ENCODE results near the gene HECTD3. TPM values are rescaled to one million over a fixed set of nuclear protein-coding genes. Genes with fewer than 3 reads are reported as not detected.

The HECTD3 gene
- total RNA-seq, 2 experiments from 2014 or later: 13.3 to 30.1 TPM

- Histone ChIP-seq H3K4me1 (ENCODE audit: insufficient read depth, low read length, poor library complexity, severe bottlenecking) (peaks cover 20% of the 10 kb centered on the region), H3K9me3 (ENCODE audit: low read length) (no peaks in the 10 kb centered on the region)
- TF ChIP-seq, protein P1, sequence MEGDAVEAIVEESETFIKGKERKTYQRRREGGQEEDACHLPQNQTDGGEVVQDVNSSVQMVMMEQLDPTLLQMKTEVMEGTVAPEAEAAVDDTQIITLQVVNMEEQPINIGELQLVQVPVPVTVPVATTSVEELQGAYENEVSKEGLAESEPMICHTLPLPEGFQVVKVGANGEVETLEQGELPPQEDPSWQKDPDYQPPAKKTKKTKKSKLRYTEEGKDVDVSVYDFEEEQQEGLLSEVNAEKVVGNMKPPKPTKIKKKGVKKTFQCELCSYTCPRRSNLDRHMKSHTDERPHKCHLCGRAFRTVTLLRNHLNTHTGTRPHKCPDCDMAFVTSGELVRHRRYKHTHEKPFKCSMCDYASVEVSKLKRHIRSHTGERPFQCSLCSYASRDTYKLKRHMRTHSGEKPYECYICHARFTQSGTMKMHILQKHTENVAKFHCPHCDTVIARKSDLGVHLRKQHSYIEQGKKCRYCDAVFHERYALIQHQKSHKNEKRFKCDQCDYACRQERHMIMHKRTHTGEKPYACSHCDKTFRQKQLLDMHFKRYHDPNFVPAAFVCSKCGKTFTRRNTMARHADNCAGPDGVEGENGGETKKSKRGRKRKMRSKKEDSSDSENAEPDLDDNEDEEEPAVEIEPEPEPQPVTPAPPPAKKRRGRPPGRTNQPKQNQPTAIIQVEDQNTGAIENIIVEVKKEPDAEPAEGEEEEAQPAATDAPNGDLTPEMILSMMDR (conservative IDR thresholded peaks at IDR 0.05; ENCODE audit: low read length): no peak
- TF ChIP-seq EZH2phosphoT487 (IDR thresholded peaks at IDR 0.05; ENCODE audit: borderline replicate concordance, low read depth, low read length): no peak
Observed at GRCh38 chr1:45012639-45013278, 1.6 kb upstream of the HECTD3 start.

GRCh38 chr1:45011837-45012638 lies 914 bp upstream of the HECTD3 start, which contains the start of gene UROD:
TSS of gene UROD (plus strand) at chr1:45012254. CDS start at chr1:45012266, 12 bp downstream.
- Histone ChIP-seq H2AFZ (ENCODE audit: low read length) (peak within 1 kb of the TSS; percentile 99), H3K36me3 (ENCODE audit: insufficient read depth, low read length) (peaks cover 13% of the 10 kb centered on the region; the same call in 1 of the 2 replicates), H3K4me3 (ENCODE audit: low read depth, low read length, poor library complexity, severe bottlenecking) (peak within 1 kb of the TSS; percentile 83), H3K79me2 (ENCODE audit: insufficient read depth, low read depth, low read length) (peaks cover 6% of the 10 kb centered on the region; the same call in 1 of the 2 replicates), H4K20me1 (ENCODE audit: insufficient read depth, low read length) (no peaks in the 10 kb centered on the region), H3K4me2 (ENCODE audit: low read length) (peak within 1 kb of the TSS; percentile 80), H3K9me2 (ENCODE audit: insufficient read depth, low read length) (no peaks in the 10 kb centered on the region), H3K27ac (ENCODE audit: low read depth, low read length, poor library complexity, severe bottlenecking) (peak within 1 kb of the TSS; percentile 49), H3K9me3 (ENCODE audit: low read length) (no peaks in the 10 kb centered on the region), H3K4me1 (ENCODE audit: insufficient read depth, low read length, poor library complexity, severe bottlenecking) (peaks cover 20% of the 10 kb centered on the region)
- DNase-seq (ENCODE audit: low spot score): peak; percentile 97
- intact Hi-C loops (cut with micrococcal nuclease; ENCODE audit: unreplicated experiment): loop anchor here (2.0 to 5.0 kb wide), 5 partner anchors 175 to 291 kb away; partner anchors contain the start of genes RNU5D-1 and ZSWIM5
- CTCF ChIA-PET (ENCODE audit: unreplicated experiment): interaction anchor here (0.6 to 1.6 kb wide), 5 partner anchors 219 to 481 kb away, joined by 3 to 16 read pairs (median 3); no protein-coding TSS in a partner anchor
- TSS peak; percentile 88 for BruUV-seq (replicated peaks)
- POLR2A ChIA-PET: interaction anchor here (0.6 to 2.5 kb wide), 20 partner anchors 9 to 488 kb away, joined by 3 to 24 read pairs (median 4); partner anchors contain the start of genes CCDC163, EIF2B3, MMACHC and PLK3
- TF ChIP-seq, protein P1 (conservative IDR thresholded peaks at IDR 0.05; ENCODE audit: low read length): no peak
- no peak for TF ChIP-seq EZH2phosphoT487 (IDR thresholded peaks at IDR 0.05; ENCODE audit: borderline replicate concordance, low read depth, low read length)

More at GRCh38 chr1:45012639-45013278, 1.6 kb upstream of the HECTD3 start:
- Histone ChIP-seq H3K79me2 (ENCODE audit: insufficient read depth, low read depth, low read length) (peaks cover 6% of the 10 kb centered on the region; the same call in 1 of the 2 replicates), H3K9me2 (ENCODE audit: insufficient read depth, low read length) (no peaks in the 10 kb centered on the region), H2AFZ (ENCODE audit: low read length) (peak overlapping the region; percentile 99; the same call in 1 of the 2 replicates), H3K27ac (ENCODE audit: low read depth, low read length, poor library complexity, severe bottlenecking) (no peak overlapping the region), H3K36me3 (ENCODE audit: insufficient read depth, low read length) (peaks cover 8% of the 10 kb centered on the region; the same call in 1 of the 2 replicates), H3K4me2 (ENCODE audit: low read length) (peak overlapping the region; percentile 80), H3K4me3 (ENCODE audit: low read depth, low read length, poor library complexity, severe bottlenecking) (peak overlapping the region; percentile 83), H4K20me1 (ENCODE audit: insufficient read depth, low read length) (no peaks in the 10 kb centered on the region)
- ChIA-PET POLR2A (interaction anchor here (0.6 to 2.5 kb wide), 15 partner anchors 10 to 487 kb away, joined by 3 to 24 read pairs (median 4); partner anchors contain the start of genes CCDC163, EIF2B3, MMACHC and PLK3), CTCF (ENCODE audit: unreplicated experiment) (interaction anchor here (0.6 to 1.6 kb wide), 5 partner anchors 164 to 291 kb away, joined by 3 to 17 read pairs (median 4); no protein-coding TSS in a partner anchor)
- no TSS peak for BruUV-seq (replicated peaks)
- no peak for DNase-seq (ENCODE audit: low spot score)
- intact Hi-C loops (cut with micrococcal nuclease; ENCODE audit: unreplicated experiment): loop anchor here (2.0 to 5.0 kb wide), 2 partner anchors 195 to 282 kb away; partner anchors contain the start of genes RNU5D-1 and ZSWIM5

All from OCI-LY7 (cell line).